ENCODE measurements around the gene S100A12.
"Not testable (repeated sequence)": the region's sequence is repeated elsewhere in the genome, so short reads cannot be mapped to it uniquely, and the experiment has no call there.

Gene S100A12

DNA sequence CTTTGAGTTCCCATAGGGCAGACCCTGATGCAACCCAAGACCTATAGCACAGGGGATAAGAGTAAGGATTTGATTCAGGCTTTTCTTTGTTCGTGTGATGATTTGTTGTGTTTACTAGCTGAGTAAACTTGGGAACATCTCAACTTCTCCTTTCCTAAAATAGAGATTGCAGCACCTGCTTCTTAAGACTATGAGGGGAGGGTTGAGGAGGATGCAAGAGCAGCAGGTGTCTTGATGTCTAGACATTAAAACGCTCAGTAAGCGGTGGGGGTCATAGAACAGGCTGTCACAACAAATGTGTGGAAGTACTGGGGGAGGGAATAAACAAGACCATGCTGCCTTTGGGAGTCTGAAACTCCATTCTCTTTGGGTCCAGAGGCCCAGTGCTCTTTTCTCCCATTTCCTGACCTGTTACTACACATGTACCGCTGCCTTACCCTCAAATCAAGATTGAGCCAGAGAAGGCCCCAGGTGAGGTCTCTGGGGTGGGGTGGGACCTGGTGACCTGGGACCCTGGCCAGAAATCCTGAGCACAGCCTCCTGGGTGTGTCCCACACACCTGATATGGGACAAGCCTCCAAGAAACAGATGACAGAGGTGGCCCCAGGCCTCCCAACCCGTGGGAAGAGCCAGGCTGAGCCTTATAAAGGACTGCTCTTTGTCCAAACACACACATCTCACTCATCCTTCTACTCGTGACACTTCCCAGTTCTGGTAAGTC lies 40.6 kb upstream of the S100A12 start, which contains the start of gene S100A7A:
TSS of gene S100A7A (plus strand) at position 671 of the 721 bp plus-strand sequence. CDS start 1,563 bp downstream, outside the sequence.
- DNase-seq (ENCODE audit: extremely low read depth, insufficient read length), result no peak
- TF ChIP-seq CTCF (IDR thresholded peaks at IDR 0.05; ENCODE audit: insufficient read depth, low read length, poor library complexity, severe bottlenecking), result no peak
- no peaks in the 10 kb centered on the region for H3K36me3 ChIP-seq (ENCODE audit: control insufficient read depth, insufficient read depth, low read length)
- H3K4me3 ChIP-seq (replicated peaks; ENCODE audit: low read depth, low read length), result no peak within 1 kb of the TSS
- no peaks in the 10 kb centered on the region for H3K27me3 ChIP-seq (replicated peaks; ENCODE audit: control insufficient read depth, insufficient read depth, low read length)

GRCh38 chr1:153413961-153414360 lies 38.5 kb upstream of the S100A12 start:
- H3K27me3 ChIP-seq (replicated peaks; ENCODE audit: control insufficient read depth, insufficient read depth, low read length); H3K4me3 ChIP-seq (replicated peaks; ENCODE audit: low read depth, low read length); H3K36me3 ChIP-seq (ENCODE audit: control insufficient read depth, insufficient read depth, low read length); DNase-seq (ENCODE audit: extremely low read depth, insufficient read length): not testable (repeated sequence)

GRCh38 chr1:153407274-153407673 lies 31.9 kb upstream of the S100A12 start:
- H3K27me3 ChIP-seq (replicated peaks; ENCODE audit: control insufficient read depth, insufficient read depth, low read length); H3K4me3 ChIP-seq (replicated peaks; ENCODE audit: low read depth, low read length); H3K36me3 ChIP-seq (ENCODE audit: control insufficient read depth, insufficient read depth, low read length); DNase-seq (ENCODE audit: extremely low read depth, insufficient read length): not testable (repeated sequence)

DNA sequence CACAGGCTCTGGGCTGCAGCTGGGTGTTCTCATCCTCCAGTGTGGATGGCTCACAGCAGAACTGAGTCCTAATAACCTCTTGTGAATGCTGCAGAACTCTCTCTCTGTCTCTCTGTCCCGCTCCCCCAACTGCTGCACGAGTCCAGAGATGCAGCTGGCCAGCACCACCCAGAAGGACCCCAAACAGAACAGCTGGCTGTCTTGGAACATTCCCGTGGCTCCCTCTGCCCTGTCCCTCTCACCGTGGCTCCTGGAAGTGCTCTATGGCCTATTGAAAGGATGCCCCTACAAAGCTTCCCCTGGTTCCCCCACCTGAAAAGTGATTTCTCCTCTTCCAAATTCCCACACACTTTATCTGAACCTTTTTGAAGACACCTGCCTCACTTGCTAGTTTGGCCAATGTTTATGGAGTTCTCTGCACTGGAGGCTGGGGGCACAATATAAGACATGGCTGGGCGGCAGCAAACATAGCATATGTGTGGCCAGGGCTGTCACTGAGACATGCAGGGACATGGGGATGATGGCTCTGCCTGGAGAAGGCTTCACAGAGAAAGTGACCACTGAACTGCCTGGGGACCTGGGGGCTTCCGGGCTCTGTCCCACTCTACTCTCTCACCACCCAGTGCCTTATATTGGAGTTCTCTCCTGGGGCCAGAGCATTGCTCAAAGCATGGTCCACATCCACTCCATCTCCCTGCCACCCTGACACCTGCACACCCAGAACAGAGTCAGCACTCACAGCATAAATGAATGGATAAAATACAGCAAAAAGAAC lies 30.6 kb upstream of the S100A12 start:
- not testable (repeated sequence) for DNase-seq (ENCODE audit: extremely low read depth, insufficient read length); H3K4me3 ChIP-seq (replicated peaks; ENCODE audit: low read depth, low read length); H3K36me3 ChIP-seq (ENCODE audit: control insufficient read depth, insufficient read depth, low read length); H3K27me3 ChIP-seq (replicated peaks; ENCODE audit: control insufficient read depth, insufficient read depth, low read length)

GRCh38 chr1:153404768-153405167 lies 29.3 kb upstream of the S100A12 start:
- H3K36me3 ChIP-seq (ENCODE audit: control insufficient read depth, insufficient read depth, low read length), result no peaks in the 10 kb centered on the region
- peak; percentile 34 for DNase-seq (ENCODE audit: extremely low read depth, insufficient read length)
- H3K27me3 ChIP-seq (replicated peaks; ENCODE audit: control insufficient read depth, insufficient read depth, low read length), result 0 out of 2 replicates have a peak, but pooled peaks cover 1% of the 10 kb centered on the region
- TF ChIP-seq CTCF (IDR thresholded peaks at IDR 0.05; ENCODE audit: insufficient read depth, low read length, poor library complexity, severe bottlenecking), result peak; percentile 62
- H3K4me3 ChIP-seq (replicated peaks; ENCODE audit: low read depth, low read length), result no peak overlapping the region

DNA sequence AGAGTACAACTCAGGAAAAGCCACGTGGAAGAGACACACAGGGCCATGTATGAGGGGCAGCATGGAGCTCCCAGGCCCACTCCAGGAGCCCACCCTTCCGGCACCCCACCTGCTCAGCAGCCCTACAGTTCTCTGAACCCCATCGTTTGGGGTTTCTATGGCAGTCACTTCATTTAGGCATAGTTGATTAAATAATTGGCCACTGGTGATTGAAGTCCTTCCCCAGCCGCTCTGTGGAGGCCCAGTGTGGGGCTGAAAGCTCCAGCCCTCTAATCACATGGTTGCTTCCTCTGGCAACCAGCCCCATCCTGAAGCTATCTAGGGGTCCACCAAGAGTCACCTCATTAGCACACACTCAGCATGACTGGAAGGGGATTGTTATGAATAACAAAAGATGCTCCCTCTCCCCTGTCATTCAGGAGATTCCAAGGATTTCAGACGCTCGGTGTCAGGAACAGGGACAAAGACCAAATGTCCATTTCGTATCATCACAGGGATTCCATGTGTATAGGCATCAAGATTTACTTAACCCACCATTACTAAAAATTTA lies 28.7 kb upstream of the S100A12 start:
- Histone ChIP-seq H3K27me3 (replicated peaks; ENCODE audit: control insufficient read depth, insufficient read depth, low read length) (0 out of 2 replicates have a peak, but pooled peaks cover 1% of the 10 kb centered on the region), H3K4me3 (replicated peaks; ENCODE audit: low read depth, low read length) (no peak overlapping the region), H3K36me3 (ENCODE audit: control insufficient read depth, insufficient read depth, low read length) (no peaks in the 10 kb centered on the region)
- TF ChIP-seq CTCF (IDR thresholded peaks at IDR 0.05; ENCODE audit: insufficient read depth, low read length, poor library complexity, severe bottlenecking), result no peak
- DNase-seq (ENCODE audit: extremely low read depth, insufficient read length), result no peak
